IMR-90 (cell line): ENCODE results near the gene GFAP. TPM values are rescaled to one million over a fixed set of nuclear protein-coding genes. Genes with fewer than 3 reads are reported as not detected.

ENCODE experiments used
- ATAC-seq: fragments of 200-7000 bp; cut with Tn5 transposase; 2 replicates; pipeline ENCODE4 v1.9.1; 2020; ENCODE audit warnings: low read depth, mild to moderate bottlenecking, moderate library complexity
- BruUV-seq: library from RNA; stranded (reverse); fragments of 400-500 nt; replicated peaks from 2 replicates; lab custom pipeline; 2021; lab: Mats Ljungman, UMichigan
- CTCF ChIA-PET: fragments of 300-600 bp; formaldehyde crosslinking; extraction: SDS; loops from one replicate; lab custom pipeline; 2021; ENCODE audit warnings: antibody characterized with exemption; lab: Yijun Ruan, JAX
- POLR2A ChIA-PET: fragments of 300-600 bp; sonication (Branson Sonifier 250); formaldehyde crosslinking; loops from one replicate; lab custom pipeline; 2022; ENCODE audit warnings: antibody characterized with exemption; ENCODE audit not compliant: unreplicated experiment; lab: Charles Lee
- DNase-seq: peaks from one replicate; pipeline ENCODE4 v3.0.0; 2013
- H2AFZ ChIP-seq: replicated peaks from 2 replicates; pipeline ENCODE3; 2013; ENCODE audit warnings: low read length, mild to moderate bottlenecking; ENCODE audit not compliant: poor library complexity
- H2AK5ac ChIP-seq: 2 replicates; pipeline ENCODE4 v1.6.1; 2013; ENCODE audit warnings: low read depth, low read length, inconsistent platforms
- H2AK9ac ChIP-seq: replicated peaks from 2 replicates; pipeline ENCODE3; 2013; ENCODE audit warnings: mild to moderate bottlenecking, low read depth, low read length, moderate library complexity; ENCODE audit not compliant: poor library complexity
- H2BK120ac ChIP-seq: 2 replicates; pipeline ENCODE4 v1.6.1; 2013; ENCODE audit warnings: low read depth, low read length, inconsistent platforms
- H2BK15ac ChIP-seq: 3 replicates; pipeline ENCODE4 v1.6.1; 2013; ENCODE audit warnings: low read depth, low read length, inconsistent platforms
- H2BK20ac ChIP-seq: 2 replicates; pipeline ENCODE4 v1.6.1; 2013; ENCODE audit warnings: low read depth, mild to moderate bottlenecking, inconsistent platforms, low read length, moderate library complexity
- H2BK5ac ChIP-seq: 2 replicates; pipeline ENCODE4 v1.6.1; 2013; ENCODE audit warnings: mild to moderate bottlenecking, low read depth, low read length, inconsistent platforms; ENCODE audit not compliant: poor library complexity, severe bottlenecking
- H3K14ac ChIP-seq: replicated peaks from 2 replicates; pipeline ENCODE4 v1.6.1; 2013; ENCODE audit warnings: low read depth, low read length, inconsistent platforms
- H3K18ac ChIP-seq: 2 replicates; pipeline ENCODE4 v1.6.1; 2013; ENCODE audit warnings: low read depth, low read length, control low read depth
- H3K23ac ChIP-seq: 2 replicates; pipeline ENCODE4 v1.6.1; 2013; ENCODE audit warnings: low read depth, low read length, inconsistent platforms
- H3K27ac ChIP-seq: 2 replicates; pipeline ENCODE4 v1.5.1; 2013; ENCODE audit warnings: mild to moderate bottlenecking, control low read depth, low read length; ENCODE audit not compliant: insufficient read depth
- H3K27me3 ChIP-seq: 2 replicates; pipeline ENCODE4 v1.6.1; 2013; ENCODE audit warnings: low read length; ENCODE audit not compliant: control insufficient read depth, insufficient read depth
- H3K36me3 ChIP-seq: 2 replicates; pipeline ENCODE4 v1.6.1; 2013; ENCODE audit warnings: low read length, mixed read lengths; ENCODE audit not compliant: control insufficient read depth, insufficient read depth
- H3K4ac ChIP-seq: 2 replicates; pipeline ENCODE4 v1.6.1; 2013; ENCODE audit warnings: low read depth, low read length, inconsistent platforms
- H3K4me1 ChIP-seq: 2 replicates; pipeline ENCODE4 v1.6.1; 2013; ENCODE audit warnings: low read length, mixed read lengths; ENCODE audit not compliant: control insufficient read depth, insufficient read depth
- H3K4me2 ChIP-seq: 2 replicates; pipeline ENCODE4 v1.6.1; 2013; ENCODE audit warnings: low read depth, mild to moderate bottlenecking, control low read depth, low read length, moderate library complexity
- H3K4me3 ChIP-seq: 2 replicates; pipeline ENCODE4 v1.5.1; 2013; ENCODE audit warnings: low read depth, mild to moderate bottlenecking, control low read depth, low read length, moderate library complexity; ENCODE audit not compliant: insufficient read depth
- H3K56ac ChIP-seq: 2 replicates; pipeline ENCODE4 v1.6.1; 2013; ENCODE audit warnings: low read length, inconsistent platforms; ENCODE audit not compliant: insufficient read depth; ENCODE audit errors: extremely low read depth
- H3K79me1 ChIP-seq, 2 experiments: 2 replicates each; pipeline ENCODE4 v1.6.1; 2013; ENCODE audit warnings: low read length in 2 of 2, inconsistent platforms in 1 of 2, low read depth in 1 of 2
- H3K9ac ChIP-seq: 2 replicates; pipeline ENCODE4 v1.6.1; 2013; ENCODE audit warnings: low read depth, low read length, control low read depth
- H3K9me1 ChIP-seq: 2 replicates; pipeline ENCODE4 v1.6.1; 2013; ENCODE audit warnings: low read length, inconsistent platforms; ENCODE audit not compliant: insufficient read depth
- H3K9me3 ChIP-seq: 2 replicates; pipeline ENCODE4 v1.6.1; 2013; ENCODE audit warnings: low read length; ENCODE audit not compliant: control insufficient read depth, insufficient read depth
- H4K20me1 ChIP-seq: 2 replicates; pipeline ENCODE4 v1.6.1; 2013; ENCODE audit warnings: low read length, inconsistent platforms; ENCODE audit not compliant: insufficient read depth
- H4K5ac ChIP-seq: 2 replicates; pipeline ENCODE4 v1.6.1; 2013; ENCODE audit warnings: mild to moderate bottlenecking, low read depth, low read length, control low read depth
- H4K8ac ChIP-seq, 2 experiments: 2 replicates each; pipeline ENCODE4 v1.6.1; 2013; ENCODE audit warnings: low read depth in 2 of 2, low read length in 2 of 2, control low read depth in 1 of 2, inconsistent platforms in 1 of 2
- H4K91ac ChIP-seq: 2 replicates; pipeline ENCODE4 v1.6.1; 2013; ENCODE audit warnings: low read depth, low read length, inconsistent platforms; ENCODE audit not compliant: insufficient read depth
- BHLHE40 ChIP-seq: fragments of 150-350 bp; IDR thresholded peaks from 2 replicates; pipeline ENCODE4 v1.6.1; 2016; ENCODE audit warnings: mild to moderate bottlenecking, low read depth, low read length
- CEBPB ChIP-seq: IDR thresholded peaks from 2 replicates; pipeline ENCODE4 v1.6.1; 2012; ENCODE audit warnings: low read depth, low read length, improper control_type of control experiment
- MAFK ChIP-seq: IDR thresholded peaks from 2 replicates; pipeline ENCODE4 v1.6.1; 2012; ENCODE audit warnings: low read depth, low read length, improper control_type of control experiment
- MAZ ChIP-seq: IDR thresholded peaks from 2 replicates; pipeline ENCODE4 v1.6.1; 2012; ENCODE audit warnings: low read depth, mild to moderate bottlenecking, low read length, improper control_type of control experiment, moderate library complexity, borderline replicate concordance
- MXI1 ChIP-seq: IDR thresholded peaks from 2 replicates; pipeline ENCODE4 v1.6.1; 2012; ENCODE audit warnings: low read depth, mild to moderate bottlenecking, low read length, moderate library complexity, borderline replicate concordance
- POLR2A ChIP-seq: IDR thresholded peaks from 2 replicates; pipeline ENCODE4 v1.6.1; 2012; ENCODE audit warnings: mild to moderate bottlenecking, low read depth, low read length
- RAD21 ChIP-seq: IDR thresholded peaks from 2 replicates; pipeline ENCODE4 v1.6.1; 2012; ENCODE audit warnings: low read length, improper control_type of control experiment
- RFX5 ChIP-seq: IDR thresholded peaks from 2 replicates; pipeline ENCODE4 v1.8.0; 2012; ENCODE audit warnings: low read depth, mild to moderate bottlenecking, low read length, moderate library complexity
- WGBS, 2 experiments: methylation state at CpG; one replicate each; pipeline versions ENCODE4 v1.1.5 to v1.1.7; 2013; ENCODE audit warnings: missing lambda C conversion rate in 2 of 2; ENCODE audit not compliant: insufficient read length in 1 of 2; ENCODE audit errors: extremely low coverage in 2 of 2; 5-methylcytosine and 5-hydroxymethylcytosine counted together
- dilution Hi-C: fragments of 300-500 bp; cut with HindIII; formaldehyde crosslinking; loops from one replicate; pipeline ENCODE4 v1.14.3; 2018; ENCODE audit warnings: low sequenced_read_pairs; ENCODE audit not compliant: unreplicated experiment
- in situ Hi-C: fragments of 300-500 bp; cut with MboI; formaldehyde crosslinking; loops from 3 replicates; pipeline ENCODE4 v1.14.3; 2019; ENCODE audit warnings: low sequenced_read_pairs, inconsistent platforms, mixed read lengths
- intact Hi-C: fragments of 100-400 bp; cut with micrococcal nuclease; formaldehyde crosslinking; loops from 2 replicates; pipeline ENCODE4 v1.10.0; 2022
- polyA plus RNA-seq, 3 experiments: library from polyadenylated mRNA; depleted of rRNA; stranded (reverse); fragments of >200 nt; gene quantifications; 2 replicates each; pipeline ENCODE4 v1.2.3, GENCODE V29; 2012; ENCODE audit warnings: low replicate concordance in 1 of 3
- total RNA-seq: library from RNA; depleted of rRNA; stranded (reverse); fragments of >200 nt; gene quantifications from 2 replicates; pipeline ENCODE4 v1.2.3, GENCODE V29; 2012
- TF ChIP-seq, protein P1 (sequence below): conservative IDR thresholded peaks from 2 replicates; pipeline ENCODE4 v1.5.1; 2012; ENCODE audit warnings: mild to moderate bottlenecking, low read depth, low read length, improper control_type of control experiment

Gene GFAP
- total and polyA plus RNA-seq, 2 of the 4 experiments (the other 2 are of a cell fraction), result 0.18 to 0.19 TPM

- CTCF ChIA-PET, result interaction anchor here (0.6 kb wide), 1 partner anchor 172 kb away, joined by 3 read pairs; no protein-coding TSS in a partner anchor
- POLR2A ChIA-PET, result interaction anchor here (0.6 kb wide), 1 partner anchor 17 kb away, joined by 3 read pairs; no protein-coding TSS in a partner anchor
- 73% methylated on average over 2 of the region's 8 CpGs; no CpG with 5 or more reads in 1 of the 2 experiments for WGBS, 2 experiments
Observed at GRCh38 chr17:44956998-44957981, 42.0 kb upstream of the GFAP start.

More at GRCh38 chr17:44956998-44957981, 42.0 kb upstream of the GFAP start:
- Histone ChIP-seq H3K4me2 (no peak overlapping the region), H4K91ac (no peak overlapping the region), H4K20me1 (no peaks in the 10 kb centered on the region), H3K27me3 (peaks cover 15% of the 10 kb centered on the region; the same call in 1 of the 2 replicates), H3K18ac (no peak overlapping the region), H3K4ac (no peak overlapping the region), H4K5ac (no peak overlapping the region), H2BK15ac (no peak overlapping the region), H3K56ac (no peak overlapping the region), H3K23ac (no peak overlapping the region), H3K9me1 (no peaks in the 10 kb centered on the region), H3K14ac (no peak overlapping the region), H4K8ac (no peak overlapping the region), H3K36me3 (no peaks in the 10 kb centered on the region), H3K4me3 (no peak overlapping the region), H3K79me1 (no peaks in the 10 kb centered on the region), H3K4me1 (no peaks in the 10 kb centered on the region; the same call in 1 of the 2 replicates), H2AFZ (no peak overlapping the region), H3K9ac (no peak overlapping the region), H2AK9ac (no peak overlapping the region), H2BK5ac (no peak overlapping the region), H3K9me3 (no peaks in the 10 kb centered on the region), H3K27ac (no peak overlapping the region), H2AK5ac (no peak overlapping the region), H2BK20ac (no peak overlapping the region), H2BK120ac (no peak overlapping the region)
- no peak for ATAC-seq
- dilution Hi-C loops, result no loop called here
- intact Hi-C loops, result no loop called here
- no TSS peak for BruUV-seq
- no peak for TF ChIP-seq BHLHE40
- TF ChIP-seq MAZ, result no peak
- TF ChIP-seq MXI1, result no peak
- no peak for TF ChIP-seq RFX5
- TF ChIP-seq, protein P1, sequence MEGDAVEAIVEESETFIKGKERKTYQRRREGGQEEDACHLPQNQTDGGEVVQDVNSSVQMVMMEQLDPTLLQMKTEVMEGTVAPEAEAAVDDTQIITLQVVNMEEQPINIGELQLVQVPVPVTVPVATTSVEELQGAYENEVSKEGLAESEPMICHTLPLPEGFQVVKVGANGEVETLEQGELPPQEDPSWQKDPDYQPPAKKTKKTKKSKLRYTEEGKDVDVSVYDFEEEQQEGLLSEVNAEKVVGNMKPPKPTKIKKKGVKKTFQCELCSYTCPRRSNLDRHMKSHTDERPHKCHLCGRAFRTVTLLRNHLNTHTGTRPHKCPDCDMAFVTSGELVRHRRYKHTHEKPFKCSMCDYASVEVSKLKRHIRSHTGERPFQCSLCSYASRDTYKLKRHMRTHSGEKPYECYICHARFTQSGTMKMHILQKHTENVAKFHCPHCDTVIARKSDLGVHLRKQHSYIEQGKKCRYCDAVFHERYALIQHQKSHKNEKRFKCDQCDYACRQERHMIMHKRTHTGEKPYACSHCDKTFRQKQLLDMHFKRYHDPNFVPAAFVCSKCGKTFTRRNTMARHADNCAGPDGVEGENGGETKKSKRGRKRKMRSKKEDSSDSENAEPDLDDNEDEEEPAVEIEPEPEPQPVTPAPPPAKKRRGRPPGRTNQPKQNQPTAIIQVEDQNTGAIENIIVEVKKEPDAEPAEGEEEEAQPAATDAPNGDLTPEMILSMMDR, result no peak
- TF ChIP-seq RAD21, result no peak
- no peak for TF ChIP-seq MAFK
- no peak for TF ChIP-seq POLR2A
- TF ChIP-seq CEBPB, result no peak
- no peak for DNase-seq
- in situ Hi-C loops, result no loop called here
